ENCODE measurements around the gene TPST1. TPM values are rescaled to one million over a fixed set of nuclear protein-coding genes. Genes with fewer than 3 reads are reported as not detected.

The TPST1 gene
- total RNA-seq, 1 donor from 2014 or later, result 6.5 TPM

DNA sequence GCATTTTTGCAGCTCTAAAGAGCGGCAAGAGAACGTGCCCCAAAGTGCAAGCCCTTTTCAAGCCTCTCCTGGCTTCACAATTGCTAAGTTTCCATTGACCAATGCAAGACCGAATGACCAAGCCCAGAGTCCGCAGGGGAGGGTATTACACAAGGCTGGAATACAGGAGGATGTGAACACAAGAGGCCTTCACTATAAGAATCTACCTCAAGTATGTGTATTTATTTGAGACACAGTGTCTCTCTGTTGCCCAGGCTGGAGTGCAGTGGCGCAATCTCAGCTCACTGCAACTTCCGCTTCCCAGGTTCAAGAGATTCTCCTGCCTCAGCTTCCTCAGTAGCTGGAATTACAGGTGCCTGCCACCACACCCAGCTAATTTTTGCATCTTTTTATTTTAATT lies 22.2 kb upstream of the TPST1 start:
- Mint-ChIP-seq H3K4me3 (no peak overlapping the region), H3K9me3 (peaks cover 6% of the 10 kb centered on the region), H3K27me3 (no peaks in the 10 kb centered on the region), H3K36me3 (ENCODE audit: low read depth) (peaks cover 2% of the 10 kb centered on the region), H3K4me1 (no peaks in the 10 kb centered on the region), H3K27ac (no peak overlapping the region)
- ATAC-seq (ENCODE audit: low read depth), result no peak
- ChIA-PET CTCF (no interaction called here), POLR2A (no interaction called here)
- TF ChIP-seq, protein P1, sequence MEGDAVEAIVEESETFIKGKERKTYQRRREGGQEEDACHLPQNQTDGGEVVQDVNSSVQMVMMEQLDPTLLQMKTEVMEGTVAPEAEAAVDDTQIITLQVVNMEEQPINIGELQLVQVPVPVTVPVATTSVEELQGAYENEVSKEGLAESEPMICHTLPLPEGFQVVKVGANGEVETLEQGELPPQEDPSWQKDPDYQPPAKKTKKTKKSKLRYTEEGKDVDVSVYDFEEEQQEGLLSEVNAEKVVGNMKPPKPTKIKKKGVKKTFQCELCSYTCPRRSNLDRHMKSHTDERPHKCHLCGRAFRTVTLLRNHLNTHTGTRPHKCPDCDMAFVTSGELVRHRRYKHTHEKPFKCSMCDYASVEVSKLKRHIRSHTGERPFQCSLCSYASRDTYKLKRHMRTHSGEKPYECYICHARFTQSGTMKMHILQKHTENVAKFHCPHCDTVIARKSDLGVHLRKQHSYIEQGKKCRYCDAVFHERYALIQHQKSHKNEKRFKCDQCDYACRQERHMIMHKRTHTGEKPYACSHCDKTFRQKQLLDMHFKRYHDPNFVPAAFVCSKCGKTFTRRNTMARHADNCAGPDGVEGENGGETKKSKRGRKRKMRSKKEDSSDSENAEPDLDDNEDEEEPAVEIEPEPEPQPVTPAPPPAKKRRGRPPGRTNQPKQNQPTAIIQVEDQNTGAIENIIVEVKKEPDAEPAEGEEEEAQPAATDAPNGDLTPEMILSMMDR (IDR thresholded peaks at IDR 0.05), result no peak
- intact Hi-C loops (cut with micrococcal nuclease), result no loop called here
- no peak for DNase-seq

DNA sequence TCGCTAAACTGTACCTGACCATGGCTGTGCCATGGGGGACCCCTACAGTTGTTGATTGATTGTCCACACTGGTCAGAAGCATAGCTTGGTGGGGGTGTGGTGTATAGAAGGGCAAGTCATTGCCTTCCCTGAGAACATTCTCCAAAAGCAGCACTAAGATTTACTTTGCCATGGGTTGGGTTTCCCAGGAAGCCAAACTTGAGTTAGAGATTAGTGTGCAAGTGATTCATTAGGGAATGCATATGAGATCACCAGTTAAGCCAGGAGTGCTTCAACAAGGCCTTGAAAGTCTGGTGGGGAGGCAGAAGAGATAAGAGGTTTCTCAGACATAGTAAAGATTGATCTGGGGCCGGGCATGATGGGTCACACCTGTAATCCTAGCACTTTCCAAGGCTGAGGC lies 21.4 kb upstream of the TPST1 start:
- ChIA-PET CTCF (no interaction called here), POLR2A (no interaction called here)
- no peak for DNase-seq
- no peaks in the 10 kb centered on the region for H3K27me3 Mint-ChIP-seq
- peaks cover 3% of the 10 kb centered on the region for H3K9me3 Mint-ChIP-seq
- H3K4me1 Mint-ChIP-seq, result no peaks in the 10 kb centered on the region
- no peak overlapping the region for H3K4me3 Mint-ChIP-seq
- TF ChIP-seq, protein P1 (IDR thresholded peaks at IDR 0.05), result no peak
- ATAC-seq (ENCODE audit: low read depth), result no peak
- no peaks in the 10 kb centered on the region for H3K36me3 Mint-ChIP-seq (ENCODE audit: low read depth)
- H3K27ac Mint-ChIP-seq, result no peak overlapping the region
- intact Hi-C loops (cut with micrococcal nuclease), result no loop called here

DNA sequence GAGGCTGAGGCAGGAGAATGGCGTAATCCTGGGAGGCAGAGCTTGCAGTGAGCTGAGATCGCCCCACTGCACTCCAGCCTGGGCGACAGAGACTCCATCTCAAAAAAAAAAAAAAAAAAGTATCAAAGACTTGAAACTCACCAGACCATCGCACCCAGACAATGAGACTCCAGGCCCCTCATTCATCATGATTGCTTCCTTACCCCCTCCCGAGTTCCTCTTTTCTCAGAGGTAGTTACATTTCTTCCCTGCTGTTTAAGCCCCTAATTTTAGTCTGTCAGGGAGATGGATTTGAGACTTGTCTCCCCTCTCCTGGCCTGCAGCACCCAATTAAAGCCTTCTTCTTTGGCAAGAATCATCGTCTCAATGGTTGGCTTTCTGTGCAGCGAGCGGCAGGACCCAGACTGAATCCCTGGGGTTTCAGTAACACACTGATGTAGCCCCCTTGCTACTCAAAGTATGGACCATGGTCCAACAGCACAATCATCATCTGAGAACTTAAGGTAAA lies 19.4 kb upstream of the TPST1 start:
- intact Hi-C loops (cut with micrococcal nuclease), result no loop called here
- Mint-ChIP-seq H3K9me3 (peaks cover 3% of the 10 kb centered on the region), H3K36me3 (ENCODE audit: low read depth) (no peaks in the 10 kb centered on the region), H3K4me3 (no peak overlapping the region), H3K27me3 (no peaks in the 10 kb centered on the region), H3K4me1 (no peaks in the 10 kb centered on the region), H3K27ac (no peak overlapping the region)
- ChIA-PET POLR2A (no interaction called here), CTCF (no interaction called here)
- DNase-seq (no peak), ATAC-seq (ENCODE audit: low read depth) (no peak)
- TF ChIP-seq, protein P1 (IDR thresholded peaks at IDR 0.05), result no peak

DNA sequence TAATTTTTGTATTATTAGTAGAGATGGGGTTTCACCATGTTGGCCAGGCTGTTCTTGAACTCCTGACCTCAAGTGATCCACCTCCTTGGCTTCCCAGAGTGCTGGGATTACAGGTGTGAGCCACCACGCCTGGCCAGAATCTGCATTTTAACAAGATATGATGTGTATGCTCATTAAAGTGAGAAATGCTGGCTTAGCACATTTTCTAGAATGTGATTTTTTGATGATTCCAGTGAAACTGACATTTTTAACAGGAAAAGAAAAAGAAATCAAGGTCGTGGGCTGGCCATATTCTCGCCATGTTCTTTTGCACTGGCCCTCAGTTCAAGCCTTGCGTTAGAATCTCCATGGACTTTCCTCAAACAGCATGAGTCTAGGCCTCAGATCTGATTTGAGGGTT lies 18.1 kb upstream of the TPST1 start:
- TF ChIP-seq, protein P1 (IDR thresholded peaks at IDR 0.05), result no peak
- CTCF ChIA-PET, result no interaction called here
- no peaks in the 10 kb centered on the region for H3K36me3 Mint-ChIP-seq (ENCODE audit: low read depth)
- POLR2A ChIA-PET, result no interaction called here
- ATAC-seq (ENCODE audit: low read depth) (no peak), DNase-seq (no peak)
- no peaks in the 10 kb centered on the region for H3K27me3 Mint-ChIP-seq
- no peak overlapping the region for H3K4me3 Mint-ChIP-seq
- intact Hi-C loops (cut with micrococcal nuclease), result no loop called here
- H3K27ac Mint-ChIP-seq, result no peak overlapping the region
- H3K4me1 Mint-ChIP-seq, result no peaks in the 10 kb centered on the region
- H3K9me3 Mint-ChIP-seq, result peaks cover 3% of the 10 kb centered on the region

DNA sequence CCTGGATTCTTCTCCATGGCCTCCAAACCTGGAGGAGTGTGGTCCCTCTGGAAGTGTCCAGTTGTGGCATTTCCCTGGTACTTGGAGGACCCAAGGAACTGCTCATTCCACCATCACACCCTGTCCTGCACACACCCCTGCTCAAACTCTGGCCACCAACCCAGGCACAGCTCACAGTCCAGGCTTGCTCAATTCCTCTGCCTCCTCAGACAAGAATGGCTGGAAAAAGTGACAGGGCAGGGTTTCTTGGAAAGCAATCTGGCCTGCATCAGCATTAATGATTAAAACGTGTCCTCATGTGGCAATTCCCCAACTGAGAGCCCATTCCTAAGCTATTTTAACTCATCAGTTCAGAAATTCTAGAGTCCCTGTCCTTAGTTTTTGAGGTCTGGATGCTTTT lies 17.2 kb upstream of the TPST1 start:
- Mint-ChIP-seq H3K27ac (no peak overlapping the region), H3K36me3 (ENCODE audit: low read depth) (no peaks in the 10 kb centered on the region), H3K27me3 (no peaks in the 10 kb centered on the region), H3K4me1 (no peaks in the 10 kb centered on the region), H3K4me3 (no peak overlapping the region), H3K9me3 (peaks cover 3% of the 10 kb centered on the region)
- ATAC-seq (ENCODE audit: low read depth) (no peak), DNase-seq (no peak)
- TF ChIP-seq, protein P1 (IDR thresholded peaks at IDR 0.05), result no peak
- intact Hi-C loops (cut with micrococcal nuclease), result no loop called here
- ChIA-PET POLR2A (interaction anchor here (0.6 kb wide), 1 partner anchor 156 kb away, joined by 4 read pairs; no protein-coding TSS in a partner anchor), CTCF (no interaction called here)

All from activated B cell treated with CpG ODN at 0.5 μM for 24 hours (primary cell).